GM23248 (cell line): ENCODE measurements around the gene CCDC141.

Source experiments
- EZH2 ChIP-seq: fragments of 200-600 bp; sonication (generic); IDR thresholded peaks from 2 replicates; pipeline ENCODE4 v1.6.1; 2018; ENCODE audit warnings: antibody characterized with exemption, mild to moderate bottlenecking; ENCODE audit not compliant: insufficient read depth, poor library complexity, severe bottlenecking
- EZH2phosphoT487 ChIP-seq: fragments of 200-600 bp; sonication (generic); IDR thresholded peaks from 2 replicates; pipeline ENCODE4 v1.6.1; 2018; ENCODE audit warnings: antibody characterized with exemption, moderate library complexity, mild to moderate bottlenecking, low read depth; ENCODE audit not compliant: insufficient read depth

GRCh38 chr2:178863856-178864620 lies 185.9 kb downstream of the CCDC141 start:
- TF ChIP-seq EZH2 (no peak), EZH2phosphoT487 (no peak)
